GM18511 (cell line): ENCODE data around the gene MLF2.
A peak's percentile ranks its signal among the peaks of the same experiment; 100 is the strongest.
"Not testable (repeated sequence)": the region's sequence is repeated elsewhere in the genome, so short reads cannot be mapped to it uniquely, and the experiment has no call there.

Experiments used
- ATAC-seq: cut with Tn5 transposase; IDR thresholded peaks from one replicate; pipeline ENCODE4 v1.9.1; 2021; ENCODE audit warnings: mild to moderate bottlenecking, moderate library complexity; ENCODE audit not compliant: unreplicated experiment

MLF2 gene

DNA sequence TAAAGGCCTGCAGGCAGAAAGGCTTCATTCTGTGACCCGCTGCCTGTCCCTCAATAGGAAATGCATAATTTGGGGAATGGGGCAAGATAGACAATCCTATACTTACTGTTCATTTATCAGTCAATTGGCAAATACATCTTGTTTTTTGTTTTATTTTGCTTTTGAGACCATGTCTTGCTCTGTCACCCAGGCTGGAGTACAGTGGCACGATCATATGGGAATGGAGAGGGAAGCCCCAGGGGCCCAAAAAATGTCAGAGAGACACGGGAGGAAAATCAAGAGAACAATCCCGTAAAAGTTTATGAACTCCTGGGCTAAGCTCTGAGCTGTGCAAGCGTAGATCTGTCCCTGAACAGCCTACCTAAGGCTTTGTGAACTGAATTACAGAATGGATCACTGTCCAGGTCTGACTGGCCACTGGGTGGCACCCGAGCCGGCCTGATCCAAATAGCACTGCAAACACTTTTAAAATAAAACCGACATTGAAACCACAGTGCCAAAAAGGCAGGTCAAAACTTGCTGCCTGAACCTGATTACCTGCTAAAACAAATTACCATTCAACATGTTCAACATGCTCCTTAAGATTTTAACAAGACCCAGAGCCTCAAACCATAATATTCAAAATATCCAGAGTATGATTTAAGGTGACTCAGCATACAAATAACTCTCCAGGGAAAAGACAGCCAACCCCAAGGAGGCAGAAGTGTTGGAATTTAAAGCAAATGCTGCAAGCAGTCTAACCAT lies 17.3 kb downstream of the MLF2 start:
- no peak for ATAC-seq

DNA sequence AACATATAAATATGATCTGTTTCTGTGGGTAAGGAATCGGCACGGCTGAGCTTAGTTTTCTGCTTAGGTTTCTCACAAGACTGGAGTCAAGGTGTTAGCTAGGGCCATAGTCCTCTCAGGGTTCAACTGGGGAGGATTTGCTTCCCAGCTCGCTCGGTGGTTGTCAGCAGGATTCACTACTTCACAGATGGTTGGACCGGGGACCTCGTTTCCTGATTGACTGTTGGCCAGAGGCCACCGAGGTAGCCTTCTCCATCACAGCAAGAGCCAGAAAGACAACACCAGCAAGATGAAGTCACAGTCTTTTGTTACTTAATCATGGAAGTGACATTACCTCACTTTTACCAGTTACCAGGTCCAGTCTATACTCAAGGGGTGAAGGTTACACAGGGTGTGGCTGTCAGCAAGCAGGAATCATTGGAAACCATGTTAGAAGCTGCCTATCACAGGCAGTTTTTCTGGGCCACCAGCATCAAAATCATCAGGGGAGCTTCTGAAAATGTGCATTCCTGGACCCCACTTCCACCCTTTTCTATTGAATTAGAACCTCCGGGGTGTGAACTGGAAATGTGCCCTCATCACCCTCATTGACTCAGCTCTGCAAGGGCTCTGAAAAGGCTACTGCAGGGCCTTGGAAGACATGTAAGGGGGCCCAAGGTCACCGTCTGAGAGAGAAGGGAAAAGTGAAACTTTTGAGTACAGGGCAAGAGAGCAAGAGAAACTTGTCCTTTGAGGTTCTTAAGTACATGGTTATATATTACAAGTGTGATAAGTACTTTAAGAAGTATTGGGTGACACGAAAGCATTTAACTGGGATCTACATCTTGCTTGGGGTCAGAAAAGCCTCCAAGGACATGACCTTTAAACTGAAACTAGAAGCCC lies 18.2 kb downstream of the MLF2 start:
- ATAC-seq, result no peak

DNA sequence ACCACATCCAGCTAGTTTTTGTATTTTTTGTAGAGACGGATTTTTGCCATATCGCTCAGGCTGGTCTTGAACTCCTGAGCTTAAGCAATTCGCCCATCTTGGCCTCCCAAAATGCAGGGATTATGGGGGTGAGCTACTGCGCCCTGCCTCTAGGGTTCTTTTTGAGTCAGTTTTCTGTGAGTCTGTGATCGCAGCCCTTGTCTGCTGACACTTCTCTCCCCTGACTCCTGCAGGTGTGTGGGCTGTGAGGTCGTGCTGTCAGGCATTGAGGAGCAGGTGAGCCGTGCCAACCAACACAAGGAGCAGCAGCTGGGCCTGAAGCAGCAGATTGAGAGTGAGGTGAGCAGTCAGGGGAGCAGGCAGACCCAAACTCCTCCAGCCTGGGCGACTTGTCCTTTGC lies 22.8 kb downstream of the MLF2 start:
- no peak for ATAC-seq

DNA sequence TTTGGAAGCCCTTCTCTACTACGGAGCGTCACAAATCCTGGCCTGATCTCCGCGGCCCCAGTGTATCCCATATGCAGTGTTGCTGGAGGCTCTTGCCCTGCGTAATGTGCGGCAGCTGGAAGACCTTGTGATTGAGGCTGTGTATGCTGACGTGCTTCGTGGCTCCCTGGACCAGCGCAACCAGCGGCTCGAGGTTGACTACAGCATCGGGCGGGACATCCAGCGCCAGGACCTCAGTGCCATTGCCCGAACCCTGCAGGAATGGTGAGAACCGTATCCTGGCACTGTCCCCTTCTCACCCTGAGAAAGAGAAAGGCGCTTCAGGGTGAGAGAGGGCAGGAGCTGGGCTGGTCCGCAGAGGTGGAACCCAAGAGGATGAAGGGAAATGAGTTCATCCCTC lies 23.8 kb downstream of the MLF2 start:
- no peak for ATAC-seq

DNA sequence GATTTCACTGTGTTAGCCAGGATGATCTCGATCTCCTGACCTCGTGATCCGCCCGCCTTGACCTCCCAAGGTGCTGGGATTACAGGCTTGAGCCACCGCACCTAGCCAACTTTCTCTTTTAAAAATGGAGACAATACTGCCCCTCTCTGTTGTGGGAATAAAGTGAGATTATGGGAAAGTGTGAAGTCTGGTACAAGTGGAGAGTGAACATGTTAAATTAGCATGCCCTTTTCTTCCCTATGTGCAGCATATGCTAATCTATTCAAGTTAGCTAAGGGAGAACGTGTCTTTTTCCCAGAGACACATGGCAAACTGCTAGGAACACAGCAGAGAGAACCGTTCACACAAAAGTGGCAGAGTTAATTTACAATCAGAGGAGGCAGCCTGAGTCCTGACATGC lies 27.6 kb downstream of the MLF2 start:
- ATAC-seq, result no peak

DNA sequence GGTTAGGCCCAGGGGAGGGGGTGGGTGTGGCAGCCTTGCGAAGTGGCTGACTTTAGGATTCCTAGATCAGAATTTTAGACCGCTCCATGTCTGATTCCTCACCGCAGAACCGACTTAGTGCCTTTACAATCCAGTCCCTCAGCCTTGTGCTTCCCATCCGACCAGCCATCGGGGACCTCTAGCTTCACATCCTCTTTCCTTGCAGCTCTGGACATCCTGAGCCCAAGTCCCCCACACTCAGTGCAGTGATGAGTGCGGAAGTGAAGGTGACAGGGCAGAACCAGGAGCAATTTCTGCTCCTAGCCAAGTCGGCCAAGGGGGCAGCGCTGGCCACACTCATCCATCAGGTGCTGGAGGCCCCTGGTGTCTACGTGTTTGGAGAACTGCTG lies 28.5 kb downstream of the MLF2 start:
- ATAC-seq, result peak; percentile 40

DNA sequence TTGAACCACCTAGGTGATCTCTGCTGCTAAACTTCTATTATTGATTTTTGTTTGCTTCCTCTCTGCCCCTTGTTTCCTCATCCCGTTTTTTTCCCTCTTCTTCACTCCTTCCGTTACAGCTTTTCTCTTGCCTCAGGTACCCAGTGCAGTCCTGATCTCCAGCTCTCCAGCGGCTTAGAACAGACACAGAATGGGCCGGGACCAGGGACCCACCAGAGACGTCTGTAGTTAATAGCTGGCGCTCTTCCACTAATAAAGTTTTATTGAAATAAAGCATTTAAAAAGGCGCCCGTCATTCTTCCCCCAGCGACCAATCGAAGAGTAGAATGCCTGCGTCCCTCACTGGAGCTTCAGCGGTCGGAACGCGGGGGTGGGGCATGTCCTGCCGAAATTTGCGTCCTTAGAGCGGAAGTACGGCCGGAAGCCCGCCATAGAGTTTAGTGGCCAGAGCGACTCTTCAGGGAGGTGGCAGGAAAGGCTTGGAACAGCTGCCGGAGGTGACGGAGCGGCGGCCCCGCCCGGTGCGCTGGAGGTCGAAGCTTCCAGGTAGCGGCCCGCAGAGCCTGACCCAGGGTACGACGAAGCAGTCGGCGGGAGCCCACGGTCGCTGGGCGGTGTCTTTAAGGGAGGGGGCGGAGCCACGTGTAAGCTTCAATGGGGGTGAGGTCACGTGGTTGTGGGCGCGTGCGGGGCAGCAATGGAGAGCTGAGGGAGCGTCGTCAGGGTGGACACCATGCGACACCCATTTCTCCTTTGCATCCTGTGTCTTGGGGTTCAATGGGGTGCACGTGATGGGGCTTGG lies 29.1 kb downstream of the MLF2 start, which contains the start of gene COPS7A:
Gene COPS7A (plus strand): TSS at position 440 of the 802 bp plus-strand sequence. CDS start 611 bp downstream, outside the sequence.
- peak; percentile 95 for ATAC-seq

DNA sequence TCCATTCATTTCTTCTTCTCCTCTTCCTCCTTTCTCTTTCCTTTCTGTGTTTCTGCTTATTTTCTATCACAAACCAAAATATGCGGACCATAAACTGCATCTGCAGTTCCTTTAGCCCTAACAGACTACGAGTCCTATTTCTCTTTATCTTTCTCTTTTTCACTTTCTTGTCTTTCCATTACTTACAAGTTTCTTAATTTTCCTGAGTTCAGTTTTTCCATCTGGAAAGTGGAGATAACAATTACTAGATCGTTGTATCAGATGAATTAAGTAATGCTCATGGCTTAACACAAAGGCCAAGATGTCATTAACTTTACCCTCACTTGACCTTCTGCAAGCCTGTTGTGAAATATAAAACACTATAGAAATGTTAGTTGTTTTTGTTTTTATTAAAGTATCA lies 30.1 kb downstream of the MLF2 start:
- ATAC-seq, result no peak

DNA sequence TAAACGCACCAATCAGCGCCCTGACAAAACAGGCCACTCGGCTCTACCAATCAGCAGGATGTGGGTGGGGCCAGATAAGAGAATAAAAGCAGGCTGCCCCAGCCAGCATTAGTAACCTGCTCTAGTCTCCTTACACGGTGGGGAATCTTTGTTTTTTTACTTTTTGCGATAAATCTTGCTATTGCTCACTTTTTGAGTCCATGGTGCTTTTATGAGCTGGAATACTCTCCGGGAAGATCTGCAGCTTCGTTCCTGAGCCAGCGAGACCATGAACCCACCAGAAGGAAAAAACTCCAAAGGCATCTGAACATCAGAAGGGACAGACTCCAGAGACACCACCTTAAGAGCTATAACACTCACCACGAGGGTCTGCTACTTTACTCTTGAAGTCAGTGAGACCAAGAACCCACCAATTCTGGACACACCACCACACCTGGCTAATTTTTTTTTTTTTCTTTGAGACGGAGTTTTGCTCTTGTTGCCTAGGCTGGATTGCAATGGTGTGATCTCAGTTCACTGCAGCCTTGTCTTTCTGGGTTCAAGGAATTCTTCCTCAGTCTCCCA lies 36.0 kb downstream of the MLF2 start:
- ATAC-seq, result no peak

DNA sequence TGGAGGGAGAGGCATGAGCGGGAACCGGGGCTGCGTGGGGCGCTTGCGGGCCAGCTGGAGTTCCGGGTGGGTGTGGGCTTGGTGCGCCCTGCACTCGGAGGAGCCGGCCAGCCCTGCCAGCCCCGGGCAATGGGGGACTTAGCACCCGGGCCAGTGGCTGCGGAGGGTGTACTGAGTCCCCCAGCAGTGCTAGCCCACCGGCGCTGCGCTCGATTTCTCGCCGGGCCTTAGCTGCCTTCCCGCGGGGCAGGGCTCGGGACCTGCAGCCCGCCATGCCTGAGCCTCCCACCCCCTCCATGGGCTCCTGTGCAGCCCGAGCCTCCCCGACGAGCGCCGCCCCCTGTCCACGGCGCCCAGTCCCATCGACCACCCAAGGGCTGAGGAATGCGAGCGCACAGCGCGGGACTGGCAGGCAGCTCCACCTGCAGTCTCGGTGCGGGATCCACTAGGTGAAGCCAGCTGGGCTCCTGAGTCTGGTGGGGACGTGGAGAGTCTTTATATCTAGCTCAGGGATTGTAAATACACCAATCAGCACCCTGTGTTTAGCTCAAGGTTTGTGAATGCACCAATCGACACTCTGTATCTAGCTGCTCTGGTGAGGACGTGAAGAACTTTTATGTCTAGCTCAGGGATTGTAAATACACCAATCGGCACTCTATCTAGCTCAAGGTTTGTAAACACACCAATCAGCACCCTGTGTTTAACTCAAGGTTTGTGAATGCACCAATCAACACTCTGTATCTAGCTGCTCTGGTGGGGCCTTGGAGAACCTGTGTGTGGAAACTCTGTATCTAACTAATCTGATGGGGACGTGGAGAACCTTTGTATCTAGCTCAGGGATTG lies 36.7 kb downstream of the MLF2 start:
- not testable (repeated sequence) for ATAC-seq

DNA sequence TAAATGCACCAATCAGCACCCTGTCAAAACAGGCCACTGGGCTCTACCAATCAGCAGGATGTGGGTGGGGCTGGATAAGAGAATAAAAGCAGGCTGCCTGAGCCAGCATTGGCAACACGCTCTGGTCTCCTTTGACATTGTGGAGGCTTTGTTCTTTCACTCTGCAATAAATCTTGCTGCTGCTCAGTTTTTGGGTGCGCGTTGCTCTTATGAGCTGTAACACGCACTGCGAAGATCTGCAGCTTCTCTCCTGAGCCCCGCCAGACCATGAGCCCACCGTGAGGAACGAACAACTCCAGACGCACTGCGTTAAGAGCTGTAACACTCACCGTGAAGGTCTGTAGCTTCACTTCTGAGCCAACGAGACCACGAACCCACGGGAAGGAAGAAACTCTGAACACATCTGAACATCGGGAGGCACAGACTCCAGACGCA lies 44.0 kb downstream of the MLF2 start:
- no peak for ATAC-seq

DNA sequence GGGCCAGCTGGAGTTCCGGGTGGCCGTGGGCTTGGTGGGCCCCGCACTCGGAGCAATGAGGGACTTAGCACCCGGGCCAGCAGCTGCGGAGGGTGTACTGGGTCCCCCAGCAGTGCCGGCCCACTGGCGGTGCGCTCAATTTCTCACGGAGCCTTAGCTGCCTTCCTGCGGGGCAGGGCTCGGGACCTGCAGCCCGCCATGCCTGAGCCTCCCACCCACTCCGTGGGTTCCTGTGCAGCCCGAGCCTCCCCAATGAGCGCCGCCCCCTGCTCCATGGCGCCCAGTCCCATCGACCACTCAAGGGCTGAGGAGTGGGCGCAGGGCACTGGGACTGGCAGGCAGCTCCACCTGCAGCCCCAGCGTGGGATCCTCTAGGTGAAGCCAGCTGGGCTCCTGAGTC lies 44.6 kb downstream of the MLF2 start:
- not testable (repeated sequence) for ATAC-seq

DNA sequence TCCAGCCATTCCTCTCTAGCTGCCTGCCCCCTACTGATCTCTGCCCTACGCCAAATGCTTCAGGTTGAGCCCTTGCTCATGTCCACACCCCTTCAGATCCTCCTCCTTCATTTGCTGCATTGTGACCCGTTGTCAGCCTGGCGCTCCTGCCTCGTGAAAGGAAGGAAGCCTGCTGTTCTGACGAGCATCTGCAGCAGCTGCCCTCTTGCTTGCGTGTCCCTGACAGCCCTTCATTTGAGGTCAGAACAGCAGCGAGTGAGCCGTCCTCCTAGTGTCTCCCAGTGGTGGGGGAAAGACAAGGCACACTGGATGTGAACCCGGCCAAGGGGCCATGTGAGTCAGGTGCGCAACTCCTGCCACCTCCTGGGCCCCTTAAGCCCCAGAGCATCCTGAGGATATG lies 49.3 kb downstream of the MLF2 start:
- no peak for ATAC-seq

DNA sequence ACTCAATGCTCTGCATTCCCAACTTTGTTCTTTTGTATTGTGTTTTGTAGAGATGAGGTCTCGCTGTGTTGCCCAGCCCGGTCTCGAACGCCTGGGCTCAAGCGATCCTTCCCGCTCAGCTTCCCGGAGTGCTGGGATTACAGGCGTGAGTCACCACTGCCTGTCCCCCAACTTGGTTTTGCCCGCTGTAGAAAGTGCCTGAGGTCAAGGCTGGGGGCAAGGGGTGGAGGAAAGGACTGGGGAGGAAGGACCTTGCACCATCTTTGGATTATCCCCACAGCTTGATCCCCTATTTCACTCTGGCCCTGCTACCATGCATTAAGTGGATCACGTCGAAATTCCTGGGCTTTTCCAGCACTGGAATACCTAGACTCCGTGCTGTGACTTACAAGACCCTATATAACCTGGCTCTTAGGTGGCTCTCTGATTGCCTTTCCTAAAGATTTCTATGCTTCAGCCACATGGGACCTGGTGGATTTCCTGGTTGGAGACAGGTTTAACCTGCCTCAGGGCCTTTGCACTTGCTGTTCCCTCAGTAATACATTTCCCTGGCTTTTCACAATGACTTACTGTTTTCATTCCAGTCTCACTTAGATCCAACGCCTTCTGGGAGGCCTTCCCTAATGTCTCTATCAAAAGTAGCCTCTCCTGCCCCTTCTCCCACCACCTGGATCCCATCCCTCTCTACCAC lies 51.7 kb downstream of the MLF2 start:
- no peak for ATAC-seq

DNA sequence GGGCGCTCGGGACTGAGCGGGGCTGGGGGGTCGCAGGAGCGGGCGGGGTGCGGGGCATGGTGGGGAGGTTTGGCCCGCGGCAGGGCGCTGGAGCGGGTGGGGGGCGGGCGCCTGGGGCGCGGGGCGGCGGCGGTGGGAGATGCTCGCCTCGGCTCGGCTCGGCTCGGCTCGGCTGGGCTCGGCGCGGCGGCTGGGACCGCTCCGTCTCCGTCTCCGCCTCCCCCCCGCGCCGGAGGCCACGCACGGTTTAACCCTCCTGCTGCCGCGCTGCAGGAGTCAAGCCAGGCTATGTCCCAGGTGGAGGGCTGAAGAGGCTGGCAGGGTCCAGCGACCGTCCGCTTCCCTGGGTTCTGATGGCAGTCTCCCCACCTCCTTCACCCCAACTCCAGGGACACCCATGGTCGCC lies 52.3 kb downstream of the MLF2 start, which contains the start of gene PIANP:
Gene PIANP (minus strand): TSS at position 170 of the 406 bp plus-strand sequence. CDS start 2,754 bp downstream, outside the sequence.
- ATAC-seq, result no peak

DNA sequence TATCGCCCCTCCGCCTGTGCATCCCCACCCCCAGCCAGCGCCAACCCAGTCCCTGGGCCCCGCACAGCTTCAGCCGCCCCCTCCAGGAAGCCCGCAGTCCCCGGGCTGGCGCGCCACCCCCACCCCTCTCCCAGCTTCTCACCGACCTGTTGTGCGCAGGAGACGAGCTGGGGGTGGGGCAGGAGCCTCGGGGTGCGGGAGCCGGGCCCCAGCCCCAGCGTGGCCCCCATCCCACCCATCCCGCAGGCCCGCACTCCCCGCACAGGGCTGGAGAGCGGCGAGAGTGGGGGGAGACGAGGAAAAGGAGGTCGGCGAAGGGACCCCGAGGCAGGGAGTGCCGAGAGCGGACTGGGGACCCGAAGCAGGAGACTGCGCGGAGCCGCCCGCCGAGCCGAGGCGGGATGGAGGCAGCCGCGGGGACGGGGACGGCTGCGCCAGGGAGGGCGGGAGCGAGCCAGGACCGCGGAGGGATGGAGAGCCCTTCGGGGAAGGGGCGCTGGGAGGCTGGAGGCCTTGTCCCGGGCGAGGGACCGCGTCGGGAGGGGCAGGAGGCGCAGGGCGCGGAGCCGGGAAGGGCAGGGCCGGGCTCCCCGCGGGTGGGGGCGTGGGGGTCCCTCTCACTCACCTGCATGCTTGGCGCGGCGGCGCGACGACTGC lies 52.8 kb downstream of the MLF2 start:
- no peak for ATAC-seq

DNA sequence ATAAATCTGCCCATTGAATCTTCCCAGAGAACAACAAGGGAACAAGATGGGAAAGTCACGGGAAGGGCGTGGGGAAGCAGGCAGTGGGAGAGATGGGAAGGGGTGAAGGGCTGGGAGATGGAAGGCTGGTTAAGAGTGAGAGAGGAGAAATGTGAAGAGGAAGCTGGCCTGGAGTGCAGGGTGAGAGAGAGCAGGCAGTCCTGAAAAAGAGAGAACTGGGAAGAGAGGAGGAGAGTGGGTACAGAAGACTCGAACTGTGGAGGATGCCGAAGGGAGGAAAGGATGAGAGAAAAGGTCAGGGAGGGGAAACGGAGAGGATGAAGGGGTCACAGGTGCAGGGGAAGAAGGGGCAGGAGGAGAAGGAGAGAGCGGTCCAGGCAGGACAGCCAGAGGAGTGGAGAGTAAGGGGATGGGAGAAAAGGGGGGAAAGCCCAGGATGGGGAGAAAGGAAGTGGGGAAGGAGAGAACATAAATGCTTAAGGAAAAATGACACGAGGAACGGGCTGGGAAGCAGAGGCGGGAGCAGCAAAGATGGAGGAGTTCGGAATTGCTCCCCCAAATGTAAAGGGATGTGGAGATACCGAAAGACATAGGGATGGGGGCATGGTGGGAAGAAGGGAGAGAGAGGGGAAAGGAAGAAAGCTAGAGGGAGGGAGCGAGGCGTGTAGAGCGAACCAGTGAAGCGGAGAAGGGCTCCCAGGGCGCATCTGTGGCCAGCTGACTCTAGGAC lies 53.5 kb downstream of the MLF2 start:
- ATAC-seq, result no peak
